CD4-positive, alpha-beta T cell treated with Interferon gamma for 1 hour (primary cell): ENCODE results near the gene PIGU.
"Not testable (repeated sequence)": the region's sequence is repeated elsewhere in the genome, so short reads cannot be mapped to it uniquely, and the experiment has no call there.

ENCODE experiments used
- DNase-seq: peaks from one replicate; pipeline ENCODE4 v3.0.0-alpha.2; 2020

Gene PIGU

GRCh38 chr20:34528921-34529297 is 148.0 kb downstream of the PIGU start:
- no peak for DNase-seq

GRCh38 chr20:34527016-34527415 is 149.9 kb downstream of the PIGU start:
- DNase-seq, result no peak

- no peak for DNase-seq
These were observed 150.4 kb downstream of the PIGU start for GRCh38 chr20:34526466-34526865.

GRCh38 chr20:34525709-34526416 is 151.0 kb downstream of the PIGU start:
- DNase-seq, result no peak

GRCh38 chr20:34525342-34525708 is 151.6 kb downstream of the PIGU start:
- no peak for DNase-seq

- no peak for DNase-seq
These were observed 152.5 kb downstream of the PIGU start for GRCh38 chr20:34524426-34524825.

GRCh38 chr20:34522969-34523871 is 153.7 kb downstream of the PIGU start:
- DNase-seq, result peak; percentile 40

- DNase-seq, result not testable (repeated sequence)
These were observed 157.1 kb downstream of the PIGU start for GRCh38 chr20:34519841-34520240.

- DNase-seq, result not testable (repeated sequence)
These were observed 158.0 kb downstream of the PIGU start for GRCh38 chr20:34518863-34519262.

GRCh38 chr20:34517114-34517505 is 159.8 kb downstream of the PIGU start:
- no peak for DNase-seq

- DNase-seq, result peak; percentile 91
These were observed 160.4 kb downstream of the PIGU start, which contains the start of gene DYNLRB1 for GRCh38 chr20:34516247-34517113. Gene DYNLRB1, plus strand, starts transcription at chr20:34516422. Its CDS starts 37 bp downstream, at chr20:34516459.

- DNase-seq, result peak; percentile 56
These were observed 161.2 kb downstream of the PIGU start for GRCh38 chr20:34515484-34516246.

- no peak for DNase-seq
These were observed 161.9 kb downstream of the PIGU start for GRCh38 chr20:34514897-34515483.

- DNase-seq, result not testable (repeated sequence)
These were observed 162.9 kb downstream of the PIGU start for GRCh38 chr20:34514034-34514433.

GRCh38 chr20:34512955-34513419 is 163.9 kb downstream of the PIGU start:
- DNase-seq, result no peak

GRCh38 chr20:34512266-34512954 is 164.5 kb downstream of the PIGU start:
- DNase-seq, result no peak

- DNase-seq, result no peak
These were observed 165.0 kb downstream of the PIGU start for GRCh38 chr20:34511891-34512265.

- no peak for DNase-seq
These were observed 166.3 kb downstream of the PIGU start for GRCh38 chr20:34510575-34510974.
